A549 (cell line): ENCODE data around the gene MS4A18.

Experiments used
- ATOH8 ChIP-seq: fragments of 250-450 bp; sonication (Bioruptor Pico); IDR thresholded peaks from 2 replicates; pipeline ENCODE4 v1.5.0; 2020; ENCODE audit warnings: low read depth, mild to moderate bottlenecking, moderate library complexity
- BHLHE40 ChIP-seq: IDR thresholded peaks from 2 replicates; pipeline ENCODE4 v1.6.1; 2012; ENCODE audit warnings: low read depth, low read length, inconsistent platforms
- CHD4 ChIP-seq: fragments of 200-600 bp; sonication (generic); IDR thresholded peaks from 2 replicates; pipeline ENCODE4 v1.6.1; 2016; ENCODE audit warnings: antibody characterized with exemption, mild to moderate bottlenecking, borderline replicate concordance
- CTCF ChIP-seq: fragments of >200 bp; sonication (Bioruptor Twin); formaldehyde crosslinking; IDR thresholded peaks from 3 replicates; pipeline ENCODE4 v1.5.1; 2016
- ESRRA ChIP-seq: fragments of 150-350 bp; IDR thresholded peaks from 2 replicates; pipeline ENCODE4 v1.6.1; 2014; ENCODE audit warnings: mild to moderate bottlenecking, low read length, borderline replicate concordance
- FOSB ChIP-seq: fragments of 250-450 bp; sonication (Bioruptor Pico); IDR thresholded peaks from 2 replicates; pipeline ENCODE4 v1.5.0; 2020; ENCODE audit warnings: mild to moderate bottlenecking, moderate library complexity
- HOXA7 ChIP-seq: fragments of 250-450 bp; sonication (Bioruptor Pico); IDR thresholded peaks from 2 replicates; pipeline ENCODE4 v1.5.0; 2020; ENCODE audit warnings: mild to moderate bottlenecking, moderate library complexity
- MAFK ChIP-seq: fragments of 450-650 bp; IDR thresholded peaks from 2 replicates; pipeline ENCODE4 v1.6.1; 2014; ENCODE audit not compliant: partially characterized antibody
- MAX ChIP-seq: IDR thresholded peaks from 2 replicates; pipeline ENCODE4 v1.6.1; 2012
- ZSCAN20 ChIP-seq: fragments of 250-450 bp; sonication (Bioruptor Pico); IDR thresholded peaks from 2 replicates; pipeline ENCODE4 v1.8.0; 2022; ENCODE audit warnings: mild to moderate bottlenecking, moderate library complexity

- TF ChIP-seq CTCF (no peak), MAFK (no peak), FOSB (CRISPR knock-in tag) (no peak), ESRRA (no peak), BHLHE40 (no peak), MAX (no peak), HOXA7 (CRISPR knock-in tag) (no peak), CHD4 (no peak), ATOH8 (CRISPR knock-in tag) (no peak), ZSCAN20 (no peak)
Observed at GRCh38 chr11:60782393-60783140, 58.0 kb downstream of the MS4A18 start.
